ENCODE data around the gene FCN1. TPM values are rescaled to one million over a fixed set of nuclear protein-coding genes. Genes with fewer than 3 reads are reported as not detected.

FCN1 gene
- total and polyA plus RNA-seq, 2 donors (not counting 1 experiment from before 2014, with no cell fraction given), result not detected

DNA sequence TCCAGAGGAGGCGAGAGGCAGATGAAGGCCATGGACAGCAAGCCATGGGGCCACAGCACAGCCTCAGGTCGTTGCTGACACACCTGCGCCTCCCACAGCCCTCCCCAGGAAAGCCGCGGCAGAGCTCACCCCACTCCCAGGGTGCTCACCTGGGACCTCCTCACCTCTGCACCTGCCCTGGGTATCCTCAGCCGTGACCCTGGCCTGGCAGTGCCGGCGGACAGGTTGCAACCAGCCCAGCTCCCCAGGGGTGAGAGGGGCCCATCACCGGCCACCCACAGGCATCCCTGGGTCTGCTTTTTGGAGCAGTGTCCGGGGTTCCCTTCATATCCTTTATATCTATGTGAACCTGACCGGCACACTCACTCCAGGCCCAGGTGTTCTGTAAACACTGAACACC, 30.4 kb upstream of the FCN1 start:
- H3K4me2 ChIP-seq (ENCODE audit: extremely low read depth, insufficient read depth, low read length), result no peak overlapping the region

DNA sequence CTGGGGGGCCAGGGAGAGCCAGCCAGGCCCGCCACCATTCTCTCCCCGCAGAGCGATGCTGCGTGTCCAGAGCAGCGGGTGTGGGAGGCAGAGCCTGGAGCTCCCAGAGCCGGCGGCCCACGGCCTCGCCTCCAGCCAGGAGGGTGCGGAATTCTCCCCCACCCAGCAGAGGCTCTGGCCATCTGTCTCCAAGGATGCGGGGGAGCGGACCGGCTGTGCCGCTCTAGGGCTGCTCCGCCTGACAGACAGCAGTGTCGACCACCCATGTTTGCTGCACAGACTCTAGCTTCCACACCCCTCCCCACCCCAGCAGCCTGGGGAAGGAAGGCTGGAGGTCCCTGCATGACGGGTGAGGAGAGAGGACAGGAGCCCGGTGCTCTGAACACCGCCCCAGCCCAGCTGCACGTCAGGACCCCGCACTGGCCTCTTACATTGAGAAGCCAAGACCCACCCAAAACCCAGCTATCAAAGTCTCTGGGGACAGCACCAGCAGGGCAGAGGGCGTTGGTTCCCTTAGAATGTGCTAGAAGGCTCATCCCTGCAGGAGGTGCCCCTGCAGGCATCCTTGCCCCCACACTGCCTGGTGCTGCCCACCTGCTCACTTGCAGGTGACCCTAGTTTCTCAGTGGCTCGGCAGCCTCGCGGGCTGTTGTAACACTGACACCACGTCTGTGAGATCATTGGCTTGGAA, 29.7 kb upstream of the FCN1 start:
- Histone ChIP-seq H3K4me3 (replicated peaks in 1 of 4; ENCODE audit: control extremely low read depth in 1 of 4, insufficient read depth in 1 of 4, low read depth in 3 of 4, low read length in 4 of 4) (no peak overlapping the region), H3K4me1 (ENCODE audit: control insufficient read depth, extremely low read depth, insufficient read depth, low read length) (no peaks in the 10 kb centered on the region), H3K9me3 (ENCODE audit: control insufficient read depth, insufficient read depth, low read depth, low read length) (no peaks in the 10 kb centered on the region), H2AFZ (ENCODE audit: low read length) (no peak overlapping the region), H3K36me3 (ENCODE audit: control insufficient read depth, insufficient read depth, low read length) (no peaks in the 10 kb centered on the region), H3K4me2 (ENCODE audit: extremely low read depth, insufficient read depth, low read length) (no peak overlapping the region), H3K27ac (ENCODE audit: insufficient read depth, low read length) (no peak overlapping the region), H4K20me1 (ENCODE audit: control insufficient read depth, extremely low read depth, insufficient read depth, low read length) (no peaks in the 10 kb centered on the region), H3K9ac (ENCODE audit: insufficient read depth, low read length) (no peak overlapping the region), H3K27me3 (ENCODE audit: control insufficient read depth, insufficient read depth, low read length) (no peaks in the 10 kb centered on the region), H3K79me2 (ENCODE audit: control insufficient read depth, insufficient read depth, low read length) (no peaks in the 10 kb centered on the region)
- no peak for TF ChIP-seq EZH2 (IDR thresholded peaks at IDR 0.05; ENCODE audit: low read length, missing control alignments)
- TF ChIP-seq, protein P1, sequence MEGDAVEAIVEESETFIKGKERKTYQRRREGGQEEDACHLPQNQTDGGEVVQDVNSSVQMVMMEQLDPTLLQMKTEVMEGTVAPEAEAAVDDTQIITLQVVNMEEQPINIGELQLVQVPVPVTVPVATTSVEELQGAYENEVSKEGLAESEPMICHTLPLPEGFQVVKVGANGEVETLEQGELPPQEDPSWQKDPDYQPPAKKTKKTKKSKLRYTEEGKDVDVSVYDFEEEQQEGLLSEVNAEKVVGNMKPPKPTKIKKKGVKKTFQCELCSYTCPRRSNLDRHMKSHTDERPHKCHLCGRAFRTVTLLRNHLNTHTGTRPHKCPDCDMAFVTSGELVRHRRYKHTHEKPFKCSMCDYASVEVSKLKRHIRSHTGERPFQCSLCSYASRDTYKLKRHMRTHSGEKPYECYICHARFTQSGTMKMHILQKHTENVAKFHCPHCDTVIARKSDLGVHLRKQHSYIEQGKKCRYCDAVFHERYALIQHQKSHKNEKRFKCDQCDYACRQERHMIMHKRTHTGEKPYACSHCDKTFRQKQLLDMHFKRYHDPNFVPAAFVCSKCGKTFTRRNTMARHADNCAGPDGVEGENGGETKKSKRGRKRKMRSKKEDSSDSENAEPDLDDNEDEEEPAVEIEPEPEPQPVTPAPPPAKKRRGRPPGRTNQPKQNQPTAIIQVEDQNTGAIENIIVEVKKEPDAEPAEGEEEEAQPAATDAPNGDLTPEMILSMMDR (conservative IDR thresholded peaks at IDR 0.05 in 1 of 2, IDR thresholded peaks at IDR 0.05 in 1 of 2; ENCODE audit: low read depth in 1 of 2, low read length in 2 of 2), result no peak
- no peak for DNase-seq (ENCODE audit: low read depth in 2 of 2)

More for the DNA sequence above, 30.4 kb upstream of the FCN1 start:
- Histone ChIP-seq H3K79me2 (ENCODE audit: control insufficient read depth, insufficient read depth, low read length) (no peaks in the 10 kb centered on the region), H3K9ac (ENCODE audit: insufficient read depth, low read length) (no peak overlapping the region), H3K4me1 (ENCODE audit: control insufficient read depth, extremely low read depth, insufficient read depth, low read length) (no peaks in the 10 kb centered on the region), H3K27me3 (ENCODE audit: control insufficient read depth, insufficient read depth, low read length) (no peaks in the 10 kb centered on the region), H3K4me3 (replicated peaks in 1 of 4; ENCODE audit: control extremely low read depth in 1 of 4, insufficient read depth in 1 of 4, low read depth in 3 of 4, low read length in 4 of 4) (no peak overlapping the region), H2AFZ (ENCODE audit: low read length) (no peak overlapping the region), H3K36me3 (ENCODE audit: control insufficient read depth, insufficient read depth, low read length) (no peaks in the 10 kb centered on the region), H3K27ac (ENCODE audit: insufficient read depth, low read length) (no peak overlapping the region), H4K20me1 (ENCODE audit: control insufficient read depth, extremely low read depth, insufficient read depth, low read length) (no peaks in the 10 kb centered on the region), H3K9me3 (ENCODE audit: control insufficient read depth, insufficient read depth, low read depth, low read length) (no peaks in the 10 kb centered on the region)
- DNase-seq (ENCODE audit: low read depth in 2 of 2), result no peak
- TF ChIP-seq EZH2 (IDR thresholded peaks at IDR 0.05; ENCODE audit: low read length, missing control alignments), result no peak
- TF ChIP-seq, protein P1 (conservative IDR thresholded peaks at IDR 0.05 in 1 of 2, IDR thresholded peaks at IDR 0.05 in 1 of 2; ENCODE audit: low read depth in 1 of 2, low read length in 2 of 2), result no peak

DNA sequence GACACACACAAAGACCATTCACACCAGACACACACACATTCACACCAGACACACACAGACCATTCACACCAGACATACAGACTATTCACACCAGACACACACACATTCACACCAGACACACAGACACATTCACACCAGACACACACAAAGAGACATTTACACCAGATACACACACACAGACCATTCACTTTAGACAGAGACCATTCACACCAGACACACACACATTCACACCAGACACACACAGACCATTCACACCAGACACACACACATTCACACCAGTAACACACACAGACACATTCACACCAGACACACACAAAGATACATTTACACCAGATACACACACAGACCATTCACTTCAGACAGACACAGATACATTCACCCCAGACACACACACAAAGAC, 29.0 kb upstream of the FCN1 start:
- no peaks in the 10 kb centered on the region for H4K20me1 ChIP-seq (ENCODE audit: control insufficient read depth, extremely low read depth, insufficient read depth, low read length)
- H3K27ac ChIP-seq (ENCODE audit: insufficient read depth, low read length), result no peak overlapping the region
- H3K4me3 ChIP-seq (replicated peaks in 1 of 4; ENCODE audit: control extremely low read depth in 1 of 4, insufficient read depth in 1 of 4, low read depth in 3 of 4, low read length in 4 of 4), result no peak overlapping the region
- H3K27me3 ChIP-seq (ENCODE audit: control insufficient read depth, insufficient read depth, low read length), result no peaks in the 10 kb centered on the region
- H3K4me2 ChIP-seq (ENCODE audit: extremely low read depth, insufficient read depth, low read length), result no peak overlapping the region
- no peaks in the 10 kb centered on the region for H3K79me2 ChIP-seq (ENCODE audit: control insufficient read depth, insufficient read depth, low read length)
- no peaks in the 10 kb centered on the region for H3K9me3 ChIP-seq (ENCODE audit: control insufficient read depth, insufficient read depth, low read depth, low read length)
- TF ChIP-seq, protein P1 (conservative IDR thresholded peaks at IDR 0.05 in 1 of 2, IDR thresholded peaks at IDR 0.05 in 1 of 2; ENCODE audit: low read depth in 1 of 2, low read length in 2 of 2), result no peak
- TF ChIP-seq EZH2 (IDR thresholded peaks at IDR 0.05; ENCODE audit: low read length, missing control alignments), result no peak
- H3K4me1 ChIP-seq (ENCODE audit: control insufficient read depth, extremely low read depth, insufficient read depth, low read length), result no peaks in the 10 kb centered on the region
- DNase-seq (ENCODE audit: low read depth in 2 of 2), result no peak
- H2AFZ ChIP-seq (ENCODE audit: low read length), result no peak overlapping the region
- no peaks in the 10 kb centered on the region for H3K36me3 ChIP-seq (ENCODE audit: control insufficient read depth, insufficient read depth, low read length)
- no peak overlapping the region for H3K9ac ChIP-seq (ENCODE audit: insufficient read depth, low read length)

Data from fibroblast of lung (primary cell).